H9 (cell line): ENCODE data around the gene IMPDH1. TPM values are rescaled to one million over a fixed set of nuclear protein-coding genes. Genes with fewer than 3 reads are reported as not detected.

Experiments used
- DNase-seq: peaks from one replicate; pipeline ENCODE4 v3.0.0-alpha.2; 2017
- H2AFZ ChIP-seq: one replicate; pipeline ENCODE4 v1.6.1; 2013; ENCODE audit warnings: mild to moderate bottlenecking, low read length, control low read depth, moderate library complexity
- H2AK5ac ChIP-seq: 2 replicates; pipeline ENCODE4 v1.6.1; 2013; ENCODE audit warnings: low read length, control low read depth, mixed read lengths; ENCODE audit not compliant: insufficient read length
- H2BK120ac ChIP-seq: one replicate; pipeline ENCODE4 v1.6.1; 2013; ENCODE audit warnings: low read depth, mild to moderate bottlenecking, low read length, control low read depth, inconsistent platforms; ENCODE audit not compliant: poor library complexity, severe bottlenecking
- H2BK12ac ChIP-seq: 2 replicates; pipeline ENCODE4 v1.6.1; 2013; ENCODE audit warnings: low read length, control low read depth, mixed read lengths, low read depth; ENCODE audit not compliant: insufficient read length
- H2BK15ac ChIP-seq: 2 replicates; pipeline ENCODE4 v1.6.1; 2013; ENCODE audit warnings: low read depth, low read length, control low read depth
- H2BK20ac ChIP-seq: one replicate; pipeline ENCODE4 v1.6.1; 2013; ENCODE audit warnings: low read depth, mild to moderate bottlenecking, low read length, control low read depth, inconsistent platforms; ENCODE audit not compliant: poor library complexity, severe bottlenecking
- H2BK5ac ChIP-seq: 2 replicates; pipeline ENCODE4 v1.6.1; 2013; ENCODE audit warnings: low read length, control low read depth, mixed read lengths; ENCODE audit not compliant: insufficient read length
- H3K14ac ChIP-seq: 2 replicates; pipeline ENCODE4 v1.6.1; 2013; ENCODE audit warnings: low read length, control low read depth; ENCODE audit not compliant: insufficient read depth
- H3K18ac ChIP-seq: 2 replicates; pipeline ENCODE4 v1.6.1; 2013; ENCODE audit warnings: low read depth, mild to moderate bottlenecking, mixed read lengths, low read length, control low read depth; ENCODE audit not compliant: insufficient read length
- H3K23ac ChIP-seq: 2 replicates; pipeline ENCODE4 v1.6.1; 2013; ENCODE audit warnings: low read length, control low read depth, mixed read lengths, low read depth; ENCODE audit not compliant: insufficient read length
- H3K23me2 ChIP-seq: 2 replicates; pipeline ENCODE4 v1.6.1; 2013; ENCODE audit warnings: low read depth, mild to moderate bottlenecking, mixed read lengths, low read length, control low read depth; ENCODE audit not compliant: insufficient read length, poor library complexity, severe bottlenecking
- H3K27ac ChIP-seq: 2 replicates; pipeline ENCODE4 v1.5.1; 2013; ENCODE audit warnings: low read length, control low read depth, mixed read lengths, low read depth; ENCODE audit not compliant: insufficient read length
- H3K27me3 ChIP-seq: 2 replicates; pipeline ENCODE4 v1.6.1; 2013; ENCODE audit warnings: low read length, control low read depth, inconsistent platforms; ENCODE audit not compliant: insufficient read depth
- H3K4ac ChIP-seq: 2 replicates; pipeline ENCODE4 v1.6.1; 2013; ENCODE audit warnings: low read depth, mild to moderate bottlenecking, control low read depth, inconsistent platforms, low read length, moderate library complexity
- H3K4me1 ChIP-seq: 2 replicates; pipeline ENCODE4 v1.6.1; 2013; ENCODE audit warnings: low read length, control low read depth, inconsistent platforms; ENCODE audit not compliant: insufficient read depth
- H3K4me2 ChIP-seq: 2 replicates; pipeline ENCODE4 v1.6.1; 2013; ENCODE audit warnings: low read length, control low read depth, mixed read lengths; ENCODE audit not compliant: insufficient read length, insufficient read depth
- H3K56ac ChIP-seq: 2 replicates; pipeline ENCODE4 v1.6.1; 2013; ENCODE audit warnings: low read depth, mild to moderate bottlenecking, mixed read lengths, low read length, control low read depth; ENCODE audit not compliant: insufficient read length
- H3K79me1 ChIP-seq: 2 replicates; pipeline ENCODE4 v1.6.1; 2013; ENCODE audit warnings: low read depth, mild to moderate bottlenecking, moderate library complexity, low read length, control low read depth, inconsistent platforms; ENCODE audit not compliant: insufficient read depth, poor library complexity, severe bottlenecking
- H3K79me2 ChIP-seq: 2 replicates; pipeline ENCODE4 v1.6.1; 2013; ENCODE audit warnings: low read length, control low read depth, inconsistent platforms; ENCODE audit not compliant: insufficient read depth
- H3K9ac ChIP-seq: 2 replicates; pipeline ENCODE4 v1.6.1; 2013; ENCODE audit warnings: low read length, control low read depth, mixed read lengths; ENCODE audit not compliant: insufficient read length; ENCODE audit errors: extremely low read depth
- H3K9me3 ChIP-seq: one replicate; pipeline ENCODE4 v1.6.1; 2013; ENCODE audit warnings: low read depth, low read length, inconsistent platforms; ENCODE audit not compliant: control insufficient read depth
- H3T11ph ChIP-seq: one replicate; pipeline ENCODE4 v1.6.1; 2013; ENCODE audit warnings: mild to moderate bottlenecking, low read length, control low read depth, inconsistent platforms
- H4K20me1 ChIP-seq: one replicate; pipeline ENCODE4 v1.6.1; 2013; ENCODE audit not compliant: control insufficient read depth, insufficient read length, insufficient read depth
- H4K5ac ChIP-seq: 2 replicates; pipeline ENCODE4 v1.6.1; 2013; ENCODE audit warnings: low read depth, mild to moderate bottlenecking, mixed read lengths, low read length, control low read depth; ENCODE audit not compliant: insufficient read length
- H4K8ac ChIP-seq: replicated peaks from 2 replicates; pipeline ENCODE4 v1.6.1; 2013; ENCODE audit warnings: low read length, control low read depth, mixed read lengths, low read depth; ENCODE audit not compliant: insufficient read length
- H4K91ac ChIP-seq: 2 replicates; pipeline ENCODE4 v1.6.1; 2013; ENCODE audit warnings: low read depth, mild to moderate bottlenecking, moderate library complexity, mixed read lengths, low read length, control low read depth; ENCODE audit not compliant: insufficient read length
- H3K27ac Mint-ChIP-seq, 3 experiments: 2 replicates in 2 of 3; 3 replicates in 1 of 3; pipeline ENCODE4 v1.8.0; 2020 to 2021; ENCODE audit warnings: mixed read lengths in 3 of 3, mild to moderate bottlenecking in 1 of 3, moderate library complexity in 1 of 3
- H3K27me3 Mint-ChIP-seq: 2 replicates; pipeline ENCODE4 v1.8.0; 2021; ENCODE audit warnings: low read depth, mild to moderate bottlenecking, moderate library complexity, mixed read lengths
- H3K36me3 Mint-ChIP-seq, 3 experiments: 2 replicates in 2 of 3; 3 replicates in 1 of 3; pipeline ENCODE4 v1.8.0; 2020 to 2021; ENCODE audit warnings: low read depth in 3 of 3, mixed read lengths in 3 of 3; ENCODE audit not compliant: insufficient read depth in 1 of 3
- H3K4me1 Mint-ChIP-seq, 2 experiments: 2 replicates each; pipeline ENCODE4 v1.8.0; 2020; ENCODE audit warnings: mixed read lengths in 2 of 2
- H3K4me3 Mint-ChIP-seq, 2 experiments: 2 replicates in 1 of 2; 3 replicates in 1 of 2; pipeline ENCODE4 v1.8.0; 2020 to 2021; ENCODE audit warnings: mild to moderate bottlenecking in 2 of 2, mixed read lengths in 2 of 2, moderate library complexity in 1 of 2
- H3K9me3 Mint-ChIP-seq, 2 experiments: 2 replicates in 1 of 2; 3 replicates in 1 of 2; pipeline ENCODE4 v1.8.0; 2020; ENCODE audit warnings: mild to moderate bottlenecking in 2 of 2, mixed read lengths in 2 of 2, moderate library complexity in 1 of 2
- CTCF ChIP-seq: fragments of 200-600 bp; sonication (generic); conservative IDR thresholded peaks from 3 replicates; pipeline ENCODE4 v1.8.0; 2021; ENCODE audit warnings: antibody characterized with exemption, mild to moderate bottlenecking
- total RNA-seq: library from RNA; stranded (reverse); gene quantifications from 2 replicates; pipeline ENCODE4 v1.2.1, GENCODE V29; 2021

IMPDH1 gene
- total RNA-seq, 1 experiment from 2014 or later: 35.2 TPM

- Mint-ChIP-seq H3K4me1 (peaks cover 2 to 3% of the 10 kb centered on the region in 2 experiments; a peak in 3 of 4 replicates), H3K27ac (no peak overlapping the region), H3K4me3 (no peak overlapping the region), H3K27me3 (peaks cover 74% of the 10 kb centered on the region), H3K9me3 (peaks cover 0 to 1% of the 10 kb centered on the region in 2 experiments; a peak in 2 of 5 replicates), H3K36me3 (no peaks in the 10 kb centered on the region; a peak in 2 of 7 replicates)
- no peak overlapping the region for H4K8ac ChIP-seq
- no peak overlapping the region for H3K18ac ChIP-seq
- H3K9me3 ChIP-seq: no peaks in the 10 kb centered on the region
- H2AK5ac ChIP-seq: no peak overlapping the region
- H3K27ac ChIP-seq: no peak overlapping the region
- peaks cover 23% of the 10 kb centered on the region for H3K27me3 ChIP-seq
- H2BK120ac ChIP-seq: no peak overlapping the region
- H3K9ac ChIP-seq: no peak overlapping the region
- no peak overlapping the region for H4K91ac ChIP-seq
- no peak overlapping the region for H3K56ac ChIP-seq
- H4K20me1 ChIP-seq: no peaks in the 10 kb centered on the region
- H3K79me2 ChIP-seq: no peaks in the 10 kb centered on the region
- no peak overlapping the region for H3K14ac ChIP-seq
- H3K79me1 ChIP-seq: no peaks in the 10 kb centered on the region
- no peak overlapping the region for H3K4ac ChIP-seq
- DNase-seq: no peak
- no peak overlapping the region for H2BK12ac ChIP-seq
- H3K4me1 ChIP-seq: no peaks in the 10 kb centered on the region
- no peak overlapping the region for H2BK5ac ChIP-seq
- no peak overlapping the region for H2AFZ ChIP-seq
- no peak overlapping the region for H3K23ac ChIP-seq
- no peaks in the 10 kb centered on the region for H3K23me2 ChIP-seq
- TF ChIP-seq CTCF: no peak
- no peak overlapping the region for H2BK15ac ChIP-seq
- no peak overlapping the region for H4K5ac ChIP-seq
- H2BK20ac ChIP-seq: no peak overlapping the region
- no peak overlapping the region for H3T11ph ChIP-seq
- no peak overlapping the region for H3K4me2 ChIP-seq
These were observed 42.8 kb downstream of the IMPDH1 start for GRCh38 chr7:128366986-128367385.
